Keratinocyte (primary cell): Measurements from ENCODE around the gene SFMBT1.

Experiments
- CTCF ChIP-seq, 3 experiments: IDR thresholded peaks in 1 of 3; conservative IDR thresholded peaks in 1 of 3; optimal IDR thresholded peaks in 1 of 3; 2 replicates in 2 of 3; 3 replicates in 1 of 3; pipeline versions ENCODE3 to v1.5.1; 2011; ENCODE audit warnings: low read length in 3 of 3, mild to moderate bottlenecking in 3 of 3, moderate library complexity in 2 of 3, control low read depth in 1 of 3, inconsistent platforms in 1 of 3; ENCODE audit not compliant: insufficient read depth in 2 of 3; ENCODE audit errors: extremely low read depth in 1 of 3
- EZH2 ChIP-seq: IDR thresholded peaks from one replicate; pipeline ENCODE4 v1.6.1; 2012; ENCODE audit warnings: inconsistent platforms, mild to moderate bottlenecking, low read length, moderate library complexity

GRCh38 chr3:52983336-52983807 lies 62.5 kb downstream of the SFMBT1 start:
- TF ChIP-seq CTCF (optimal IDR thresholded peaks at IDR 0.05 in 1 of 3, IDR thresholded peaks at IDR 0.05 in 1 of 3, conservative IDR thresholded peaks at IDR 0.05 in 1 of 3; ENCODE audit: extremely low read depth in 1 of 3, insufficient read depth in 2 of 3, low read length in 3 of 3) (no peak), EZH2 (no peak)
